ENCODE measurements around the gene HAO2.

Gene HAO2

DNA sequence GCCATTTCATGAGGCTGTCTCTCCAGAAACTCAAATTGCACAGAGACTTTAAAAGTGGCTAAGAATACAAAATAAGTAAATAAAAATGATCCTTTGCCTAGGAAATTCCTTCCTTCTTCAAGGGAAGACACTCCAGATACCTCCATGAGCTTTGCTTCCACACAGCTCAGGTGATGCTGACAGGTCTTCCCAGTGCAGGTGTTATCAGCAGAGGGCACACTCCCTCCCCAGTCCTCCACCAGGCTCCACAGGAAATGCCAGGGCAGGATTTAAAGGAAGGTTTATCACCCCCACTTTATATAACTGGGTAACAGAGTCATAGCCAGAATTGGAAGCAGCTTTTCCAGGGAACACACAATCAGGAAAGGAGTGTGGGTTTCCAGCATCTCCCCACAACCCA lies 52.1 kb downstream of the HAO2 start:
- Histone ChIP-seq H3K27me3 (ENCODE audit: control insufficient read depth in 1 of 2, insufficient read depth in 2 of 2, low read length in 2 of 2) (no peaks in the 10 kb centered on the region), H3K4me1 (ENCODE audit: control insufficient read depth in 1 of 2, insufficient read depth in 2 of 2, low read length in 2 of 2) (no peaks in the 10 kb centered on the region), H3K9ac (ENCODE audit: low read depth in 1 of 2, low read length in 2 of 2) (no peak overlapping the region), H3K36me3 (ENCODE audit: control insufficient read depth in 1 of 2, insufficient read depth in 2 of 2, low read length in 2 of 2) (no peaks in the 10 kb centered on the region), H3K4me3 (ENCODE audit: low read depth in 1 of 2, low read length in 2 of 2) (no peak overlapping the region), H3K9me3 (ENCODE audit: control insufficient read depth in 1 of 2, low read length in 2 of 2) (no peaks in the 10 kb centered on the region), H3K27ac (ENCODE audit: low read depth, low read length) (no peak overlapping the region)

DNA sequence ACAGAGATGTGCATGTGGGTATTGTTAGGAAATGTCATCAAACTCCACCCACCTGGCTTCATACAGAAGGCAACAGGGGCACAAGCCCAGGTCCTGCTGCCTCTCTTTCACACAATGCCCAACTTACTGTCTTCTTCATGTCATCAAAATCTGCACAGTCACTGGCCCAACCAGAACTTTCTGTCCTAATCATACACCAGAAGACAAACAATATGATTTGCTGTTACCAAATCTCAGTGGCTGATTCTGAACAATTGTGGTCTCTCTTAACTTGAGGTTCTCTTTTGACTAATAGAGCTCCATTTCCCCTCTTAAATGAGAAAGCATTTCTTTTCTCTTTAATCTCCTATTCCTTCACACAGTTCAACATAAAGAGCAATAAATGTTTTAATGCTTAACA lies 54.0 kb downstream of the HAO2 start:
- Histone ChIP-seq H3K27me3 (ENCODE audit: control insufficient read depth in 1 of 2, insufficient read depth in 2 of 2, low read length in 2 of 2) (no peaks in the 10 kb centered on the region), H3K4me1 (ENCODE audit: control insufficient read depth in 1 of 2, insufficient read depth in 2 of 2, low read length in 2 of 2) (no peaks in the 10 kb centered on the region), H3K4me3 (ENCODE audit: low read depth in 1 of 2, low read length in 2 of 2) (no peak overlapping the region), H3K9me3 (ENCODE audit: control insufficient read depth in 1 of 2, low read length in 2 of 2) (no peaks in the 10 kb centered on the region), H3K9ac (ENCODE audit: low read depth in 1 of 2, low read length in 2 of 2) (no peak overlapping the region), H3K27ac (ENCODE audit: low read depth, low read length) (no peak overlapping the region), H3K36me3 (ENCODE audit: control insufficient read depth in 1 of 2, insufficient read depth in 2 of 2, low read length in 2 of 2) (no peaks in the 10 kb centered on the region)

DNA sequence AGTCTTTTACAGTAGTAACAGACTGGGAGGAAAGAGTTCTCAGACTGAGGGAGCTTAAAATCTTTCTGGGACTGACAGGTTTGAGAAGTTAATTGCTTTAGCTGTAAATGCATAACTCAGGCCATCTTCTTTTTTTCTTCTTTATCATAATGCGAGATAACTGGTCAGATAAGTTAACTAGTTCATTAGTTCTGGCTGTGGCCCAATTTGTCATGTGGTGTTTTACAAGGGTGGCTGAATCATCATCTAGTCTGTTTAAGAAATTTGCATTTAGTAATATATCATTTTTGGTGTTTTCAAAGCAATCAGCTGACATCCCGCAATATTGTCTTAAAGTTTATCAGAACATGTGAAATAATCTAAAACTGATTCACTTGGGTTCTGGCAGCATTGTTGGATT lies 60.4 kb downstream of the HAO2 start:
- no peak overlapping the region for H3K4me3 ChIP-seq (ENCODE audit: low read depth in 1 of 2, low read length in 2 of 2)
- no peak overlapping the region for H3K27ac ChIP-seq (ENCODE audit: low read depth, low read length)
- no peaks in the 10 kb centered on the region for H3K27me3 ChIP-seq (ENCODE audit: control insufficient read depth in 1 of 2, insufficient read depth in 2 of 2, low read length in 2 of 2)
- no peaks in the 10 kb centered on the region for H3K9me3 ChIP-seq (ENCODE audit: control insufficient read depth in 1 of 2, low read length in 2 of 2)
- H3K36me3 ChIP-seq (ENCODE audit: control insufficient read depth in 1 of 2, insufficient read depth in 2 of 2, low read length in 2 of 2), result no peaks in the 10 kb centered on the region
- no peaks in the 10 kb centered on the region for H3K4me1 ChIP-seq (ENCODE audit: control insufficient read depth in 1 of 2, insufficient read depth in 2 of 2, low read length in 2 of 2)
- no peak overlapping the region for H3K9ac ChIP-seq (ENCODE audit: low read depth in 1 of 2, low read length in 2 of 2)

DNA sequence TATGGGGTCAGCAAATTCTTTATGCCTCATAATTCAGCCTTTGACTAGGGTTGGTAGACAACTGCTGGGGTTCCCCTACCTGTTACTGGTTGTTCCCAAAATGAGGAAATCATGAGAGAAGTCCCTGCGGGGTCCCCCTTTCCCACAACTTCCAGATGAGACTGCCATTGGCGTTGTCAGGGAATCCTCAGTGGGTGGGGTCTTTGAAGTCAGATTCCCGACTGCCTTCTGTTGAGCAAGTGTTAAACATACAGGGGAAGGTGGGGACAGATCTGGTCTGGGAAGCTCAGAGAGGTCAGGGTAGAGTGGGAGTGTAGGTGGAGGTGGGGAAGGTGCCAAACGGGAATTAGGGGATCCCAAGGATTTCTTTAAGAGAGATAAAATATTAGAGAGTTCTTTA lies 61.1 kb downstream of the HAO2 start:
- H3K36me3 ChIP-seq (ENCODE audit: control insufficient read depth in 1 of 2, insufficient read depth in 2 of 2, low read length in 2 of 2), result no peaks in the 10 kb centered on the region
- H3K4me3 ChIP-seq (ENCODE audit: low read depth in 1 of 2, low read length in 2 of 2), result no peak overlapping the region
- no peaks in the 10 kb centered on the region for H3K4me1 ChIP-seq (ENCODE audit: control insufficient read depth in 1 of 2, insufficient read depth in 2 of 2, low read length in 2 of 2)
- no peaks in the 10 kb centered on the region for H3K9me3 ChIP-seq (ENCODE audit: control insufficient read depth in 1 of 2, low read length in 2 of 2)
- no peak overlapping the region for H3K27ac ChIP-seq (ENCODE audit: low read depth, low read length)
- H3K9ac ChIP-seq (ENCODE audit: low read depth in 1 of 2, low read length in 2 of 2), result no peak overlapping the region
- no peaks in the 10 kb centered on the region for H3K27me3 ChIP-seq (ENCODE audit: control insufficient read depth in 1 of 2, insufficient read depth in 2 of 2, low read length in 2 of 2)

DNA sequence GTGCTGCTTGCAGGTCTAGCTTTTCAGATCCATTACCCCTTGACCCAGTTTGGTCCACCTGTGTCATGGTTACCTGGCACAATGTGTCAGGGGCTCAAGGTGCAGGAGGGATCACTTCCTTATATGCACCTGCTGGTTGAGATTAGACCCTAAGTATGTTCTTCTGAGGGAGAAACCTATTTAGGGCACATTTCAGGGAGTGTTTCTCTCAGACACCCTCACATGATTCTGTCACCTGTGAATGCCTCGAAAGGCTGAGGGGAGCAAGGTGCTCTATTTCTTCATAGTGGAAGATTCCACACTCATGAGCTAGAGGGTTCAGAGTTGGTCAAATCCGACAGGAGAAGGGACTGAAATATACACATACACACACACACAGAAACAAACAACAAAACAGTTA lies 61.9 kb downstream of the HAO2 start:
- Histone ChIP-seq H3K36me3 (ENCODE audit: control insufficient read depth in 1 of 2, insufficient read depth in 2 of 2, low read length in 2 of 2) (no peaks in the 10 kb centered on the region), H3K9me3 (ENCODE audit: control insufficient read depth in 1 of 2, low read length in 2 of 2) (no peaks in the 10 kb centered on the region), H3K4me1 (ENCODE audit: control insufficient read depth in 1 of 2, insufficient read depth in 2 of 2, low read length in 2 of 2) (no peaks in the 10 kb centered on the region), H3K9ac (ENCODE audit: low read depth in 1 of 2, low read length in 2 of 2) (no peak overlapping the region), H3K27ac (ENCODE audit: low read depth, low read length) (no peak overlapping the region), H3K4me3 (ENCODE audit: low read depth in 1 of 2, low read length in 2 of 2) (no peak overlapping the region), H3K27me3 (ENCODE audit: control insufficient read depth in 1 of 2, insufficient read depth in 2 of 2, low read length in 2 of 2) (no peaks in the 10 kb centered on the region)

DNA sequence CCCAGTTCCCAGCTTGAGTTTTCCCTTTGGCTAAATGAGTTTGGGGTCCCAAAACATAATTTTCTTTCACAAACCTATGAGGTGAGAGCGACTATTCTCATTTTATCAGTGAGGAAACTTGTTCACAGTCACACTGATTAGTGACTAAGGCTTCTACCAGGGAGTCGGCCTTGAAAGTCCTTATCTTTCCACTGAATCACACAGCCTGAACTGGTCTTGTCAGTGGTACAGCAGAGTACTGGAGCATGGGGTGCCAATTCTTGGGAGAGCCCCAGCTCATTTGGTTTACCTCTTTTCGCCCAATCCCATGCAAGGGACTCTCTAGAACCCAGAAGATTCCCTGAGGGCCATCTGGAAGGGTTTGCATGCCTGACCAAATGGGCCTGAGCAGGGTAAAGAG lies 63.3 kb downstream of the HAO2 start:
- no peaks in the 10 kb centered on the region for H3K36me3 ChIP-seq (ENCODE audit: control insufficient read depth in 1 of 2, insufficient read depth in 2 of 2, low read length in 2 of 2)
- H3K4me1 ChIP-seq (ENCODE audit: control insufficient read depth in 1 of 2, insufficient read depth in 2 of 2, low read length in 2 of 2), result no peaks in the 10 kb centered on the region
- H3K27ac ChIP-seq (ENCODE audit: low read depth, low read length), result no peak overlapping the region
- H3K9me3 ChIP-seq (ENCODE audit: control insufficient read depth in 1 of 2, low read length in 2 of 2), result no peaks in the 10 kb centered on the region
- H3K9ac ChIP-seq (ENCODE audit: low read depth in 1 of 2, low read length in 2 of 2), result no peak overlapping the region
- no peaks in the 10 kb centered on the region for H3K27me3 ChIP-seq (ENCODE audit: control insufficient read depth in 1 of 2, insufficient read depth in 2 of 2, low read length in 2 of 2)
- H3K4me3 ChIP-seq (ENCODE audit: low read depth in 1 of 2, low read length in 2 of 2), result no peak overlapping the region

DNA sequence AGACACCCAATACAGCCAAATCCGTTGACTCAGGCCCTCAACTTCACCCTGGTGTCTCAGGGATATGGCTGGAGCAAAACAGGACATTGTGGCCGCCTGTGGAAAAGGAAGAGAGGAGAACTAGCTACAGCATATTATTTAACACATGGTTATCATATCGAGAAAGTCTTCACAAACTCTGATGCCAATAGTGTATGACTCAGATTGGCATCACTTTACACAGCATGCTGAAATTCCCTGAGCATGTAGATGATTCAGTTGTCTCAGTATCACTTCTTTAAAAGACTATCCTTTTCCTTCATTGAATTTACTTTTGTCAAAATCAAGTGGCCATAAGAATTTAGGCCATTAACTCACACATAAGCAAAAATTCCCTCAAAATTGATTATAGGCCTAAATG lies 66.5 kb downstream of the HAO2 start:
- Histone ChIP-seq H3K27ac (ENCODE audit: low read depth, low read length) (no peak overlapping the region), H3K9me3 (ENCODE audit: control insufficient read depth in 1 of 2, low read length in 2 of 2) (no peaks in the 10 kb centered on the region), H3K4me1 (ENCODE audit: control insufficient read depth in 1 of 2, insufficient read depth in 2 of 2, low read length in 2 of 2) (no peaks in the 10 kb centered on the region), H3K36me3 (ENCODE audit: control insufficient read depth in 1 of 2, insufficient read depth in 2 of 2, low read length in 2 of 2) (no peaks in the 10 kb centered on the region), H3K27me3 (ENCODE audit: control insufficient read depth in 1 of 2, insufficient read depth in 2 of 2, low read length in 2 of 2) (no peaks in the 10 kb centered on the region), H3K9ac (ENCODE audit: low read depth in 1 of 2, low read length in 2 of 2) (no peak overlapping the region), H3K4me3 (ENCODE audit: low read depth in 1 of 2, low read length in 2 of 2) (no peak overlapping the region)

DNA sequence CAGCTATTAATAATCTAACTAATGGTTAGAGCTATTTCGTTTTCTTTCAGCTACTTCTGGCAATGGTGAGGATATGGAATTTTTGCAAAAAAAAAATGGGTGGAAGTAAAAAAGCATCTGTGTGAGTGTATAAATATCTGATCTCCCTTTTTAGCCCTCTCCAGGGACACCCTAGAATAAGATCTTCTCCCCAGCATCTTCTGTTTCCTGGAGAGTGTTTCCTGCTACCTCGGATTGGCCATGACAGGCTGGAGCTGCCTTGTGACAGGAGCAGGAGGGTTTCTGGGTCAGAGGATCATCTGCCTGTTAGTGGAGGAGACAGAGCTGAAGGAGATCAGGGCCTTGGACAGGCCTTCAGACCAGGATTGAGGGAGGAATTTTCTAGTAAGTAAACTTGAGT lies 70.2 kb downstream of the HAO2 start:
- Histone ChIP-seq H3K9ac (ENCODE audit: low read depth in 1 of 2, low read length in 2 of 2) (no peak overlapping the region), H3K27ac (ENCODE audit: low read depth, low read length) (no peak overlapping the region), H3K4me1 (ENCODE audit: control insufficient read depth in 1 of 2, insufficient read depth in 2 of 2, low read length in 2 of 2) (no peaks in the 10 kb centered on the region), H3K4me3 (ENCODE audit: low read depth in 1 of 2, low read length in 2 of 2) (no peak overlapping the region), H3K9me3 (ENCODE audit: control insufficient read depth in 1 of 2, low read length in 2 of 2) (no peaks in the 10 kb centered on the region), H3K36me3 (ENCODE audit: control insufficient read depth in 1 of 2, insufficient read depth in 2 of 2, low read length in 2 of 2) (no peaks in the 10 kb centered on the region), H3K27me3 (ENCODE audit: control insufficient read depth in 1 of 2, insufficient read depth in 2 of 2, low read length in 2 of 2) (no peaks in the 10 kb centered on the region)

DNA sequence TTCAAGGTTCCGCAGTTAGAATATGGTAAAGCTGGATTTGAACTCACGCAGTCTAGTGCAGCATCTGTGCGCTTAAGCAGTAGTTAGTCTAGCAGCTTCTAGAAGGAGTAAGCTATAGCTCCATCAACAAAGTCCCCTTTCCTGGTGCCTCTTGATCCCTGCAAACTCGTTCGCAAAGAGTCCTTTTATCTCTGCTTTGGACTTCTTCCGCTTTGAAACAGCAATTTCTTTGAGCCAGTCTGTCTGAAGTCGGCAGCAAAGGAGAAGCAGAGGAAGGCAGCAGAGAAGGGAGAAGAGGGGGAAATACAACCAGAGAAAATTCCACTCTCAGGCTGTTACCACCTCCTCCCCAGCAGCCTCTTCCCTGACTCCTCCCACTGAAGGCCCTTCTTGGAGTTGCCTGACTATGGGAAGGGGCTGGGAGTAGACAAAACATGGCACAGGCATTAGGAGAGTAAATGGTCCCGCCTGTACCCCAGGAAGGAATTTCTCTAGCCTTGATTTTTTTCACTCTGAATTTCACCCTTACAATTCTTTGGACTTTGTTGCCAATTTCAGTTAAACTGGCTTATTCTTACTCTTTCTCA lies 72.2 kb downstream of the HAO2 start:
- Histone ChIP-seq H3K27ac (ENCODE audit: low read depth, low read length) (no peak overlapping the region), H3K27me3 (ENCODE audit: control insufficient read depth in 1 of 2, insufficient read depth in 2 of 2, low read length in 2 of 2) (no peaks in the 10 kb centered on the region), H3K9me3 (ENCODE audit: control insufficient read depth in 1 of 2, low read length in 2 of 2) (no peaks in the 10 kb centered on the region), H3K9ac (ENCODE audit: low read depth in 1 of 2, low read length in 2 of 2) (no peak overlapping the region), H3K4me3 (ENCODE audit: low read depth in 1 of 2, low read length in 2 of 2) (no peak overlapping the region), H3K36me3 (ENCODE audit: control insufficient read depth in 1 of 2, insufficient read depth in 2 of 2, low read length in 2 of 2) (no peaks in the 10 kb centered on the region), H3K4me1 (ENCODE audit: control insufficient read depth in 1 of 2, insufficient read depth in 2 of 2, low read length in 2 of 2) (no peaks in the 10 kb centered on the region)

DNA sequence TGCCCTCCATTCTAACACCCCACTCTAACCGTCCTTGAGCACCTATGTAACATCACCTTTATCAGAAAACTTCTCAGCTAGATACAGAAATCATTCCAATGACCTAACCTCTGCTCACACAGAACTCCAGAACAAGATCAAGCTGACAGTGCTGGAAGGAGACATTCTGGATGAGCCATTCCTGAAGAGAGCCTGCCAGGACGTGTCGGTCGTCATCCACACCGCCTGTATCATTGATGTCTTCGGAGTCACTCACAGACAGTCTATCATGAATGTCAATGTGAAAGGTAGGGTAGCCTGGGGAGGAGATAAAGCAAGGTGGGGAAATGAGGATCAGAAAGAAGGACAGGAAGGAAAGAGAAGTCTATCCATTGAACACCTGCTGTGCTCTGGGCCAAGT lies 74.2 kb downstream of the HAO2 start:
- no peaks in the 10 kb centered on the region for H3K36me3 ChIP-seq (ENCODE audit: control insufficient read depth in 1 of 2, insufficient read depth in 2 of 2, low read length in 2 of 2)
- no peak overlapping the region for H3K27ac ChIP-seq (ENCODE audit: low read depth, low read length)
- H3K27me3 ChIP-seq (ENCODE audit: control insufficient read depth in 1 of 2, insufficient read depth in 2 of 2, low read length in 2 of 2), result no peaks in the 10 kb centered on the region
- no peak overlapping the region for H3K9ac ChIP-seq (ENCODE audit: low read depth in 1 of 2, low read length in 2 of 2)
- no peaks in the 10 kb centered on the region for H3K9me3 ChIP-seq (ENCODE audit: control insufficient read depth in 1 of 2, low read length in 2 of 2)
- H3K4me1 ChIP-seq (ENCODE audit: control insufficient read depth in 1 of 2, insufficient read depth in 2 of 2, low read length in 2 of 2), result no peaks in the 10 kb centered on the region
- H3K4me3 ChIP-seq (ENCODE audit: low read depth in 1 of 2, low read length in 2 of 2), result no peak overlapping the region
